GM12891 (cell line): ENCODE measurements around the gene KIR2DL4.

Source experiments
- POLR2A ChIP-seq: IDR thresholded peaks from 2 replicates; pipeline ENCODE4 v1.6.1; 2011; ENCODE audit warnings: low read depth, low read length, control low read depth
- POLR2AphosphoS5 ChIP-seq: IDR thresholded peaks from 2 replicates; pipeline ENCODE4 v1.6.1; 2011; ENCODE audit warnings: low read depth, low read length, control low read depth
- SPI1 ChIP-seq: IDR thresholded peaks from 2 replicates; pipeline ENCODE4 v1.6.1; 2011; ENCODE audit warnings: low read depth, low read length, control low read depth

GRCh38 chr19:54804101-54804500, 691 bp downstream of the KIR2DL4 start:
- TF ChIP-seq POLR2A (no peak), POLR2AphosphoS5 (no peak), SPI1 (no peak)
